Choroid plexus epithelial cell (primary cell): ENCODE data around the gene DPYD.

Experiments
- DNase-seq: peaks from one replicate; pipeline ENCODE4 v3.0.0-alpha.2; 2010; ENCODE audit warnings: low read depth
- H3K4me3 ChIP-seq: 2 replicates; pipeline ENCODE4 v1.5.1; 2011; ENCODE audit warnings: low read depth, mild to moderate bottlenecking, control low read depth, low read length, moderate library complexity
- CTCF ChIP-seq: conservative IDR thresholded peaks from 2 replicates; pipeline ENCODE4 v1.5.1; 2011; ENCODE audit warnings: low read depth, mild to moderate bottlenecking, control low read depth, inconsistent platforms, low read length, moderate library complexity

DPYD gene

GRCh38 chr1:97826820-97827219 lies 94.0 kb downstream of the DPYD start:
- no peak for DNase-seq
- no peak for TF ChIP-seq CTCF
- H3K4me3 ChIP-seq, result no peak overlapping the region

GRCh38 chr1:97824624-97825023 lies 96.2 kb downstream of the DPYD start:
- no peak overlapping the region for H3K4me3 ChIP-seq
- DNase-seq, result no peak
- no peak for TF ChIP-seq CTCF

GRCh38 chr1:97824200-97824599 lies 96.6 kb downstream of the DPYD start:
- DNase-seq, result no peak
- TF ChIP-seq CTCF, result no peak
- H3K4me3 ChIP-seq, result no peak overlapping the region

- H3K4me3 ChIP-seq, result no peak overlapping the region
- DNase-seq, result peak; percentile 66
These were observed 100.2 kb downstream of the DPYD start for GRCh38 chr1:97820470-97821188.

GRCh38 chr1:97816927-97817326 lies 103.9 kb downstream of the DPYD start:
- no peak for TF ChIP-seq CTCF
- H3K4me3 ChIP-seq, result no peak overlapping the region
- DNase-seq, result no peak

More at GRCh38 chr1:97820470-97821188, 100.2 kb downstream of the DPYD start:
- TF ChIP-seq CTCF, result peak; percentile 53

GRCh38 chr1:97814804-97815203 lies 106.0 kb downstream of the DPYD start:
- no peak for DNase-seq
- no peak overlapping the region for H3K4me3 ChIP-seq
- no peak for TF ChIP-seq CTCF

GRCh38 chr1:97814121-97814520 lies 106.7 kb downstream of the DPYD start:
- peak; percentile 27 for DNase-seq
- no peak for TF ChIP-seq CTCF

More at GRCh38 chr1:97814121-97814520, 106.7 kb downstream of the DPYD start:
- H3K4me3 ChIP-seq, result no peak overlapping the region
